Measurements from ENCODE around the gene LMBR1L. TPM values are rescaled to one million over a fixed set of nuclear protein-coding genes. Genes with fewer than 3 reads are reported as not detected.
A peak's percentile ranks its signal among the peaks of the same experiment; 100 is the strongest.

LMBR1L gene
- total RNA-seq, 1 experiment from 2014 or later: 26.4 TPM

DNA sequence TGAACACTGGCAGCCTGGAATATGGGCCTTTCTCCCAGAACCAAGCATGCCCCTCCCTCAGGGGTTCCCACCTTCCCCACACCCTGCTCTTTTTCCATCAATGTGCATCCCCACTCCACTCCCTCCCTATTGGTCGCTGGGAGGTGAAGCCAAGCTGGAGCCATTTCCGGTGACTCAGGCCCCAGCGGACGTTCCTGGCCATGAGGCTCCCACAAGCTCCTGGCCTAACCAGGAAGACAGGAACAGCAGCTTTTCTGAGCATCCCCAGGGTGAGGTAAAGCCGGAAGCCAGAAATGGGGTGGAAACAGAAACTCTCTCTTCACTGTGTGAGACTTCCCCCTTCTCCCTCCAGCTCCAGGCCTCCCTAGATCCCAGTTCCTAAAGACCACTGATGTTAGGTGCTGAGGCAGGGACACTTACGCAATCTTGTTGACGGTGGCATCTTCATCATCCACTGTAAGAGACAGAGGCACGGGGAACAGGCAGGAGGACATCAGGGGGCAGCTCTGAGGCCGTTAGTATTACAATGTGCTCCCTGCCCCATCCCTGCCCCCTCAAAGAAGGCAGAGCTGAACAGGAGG lies 5.1 kb downstream of the LMBR1L start:
- H3K36me3 Mint-ChIP-seq (ENCODE audit: insufficient read depth, unreplicated experiment): peaks cover 21% of the 10 kb centered on the region
- H3K4me1 Mint-ChIP-seq (ENCODE audit: low read depth, unreplicated experiment): peaks cover 13% of the 10 kb centered on the region
- BruUV-seq (replicated peaks): no TSS peak
- TF ChIP-seq CTCF (IDR thresholded peaks at IDR 0.05; ENCODE audit: unreplicated experiment): no peak
- no peak overlapping the region for H3K27ac Mint-ChIP-seq (ENCODE audit: unreplicated experiment)
- no peaks in the 10 kb centered on the region for H3K27me3 Mint-ChIP-seq (ENCODE audit: unreplicated experiment)
- no peaks in the 10 kb centered on the region for H3K9me3 Mint-ChIP-seq (ENCODE audit: low read depth, unreplicated experiment)
- intact Hi-C loops (cut with micrococcal nuclease; ENCODE audit: unreplicated experiment): no loop called here
- H3K4me3 Mint-ChIP-seq (ENCODE audit: low read depth, unreplicated experiment): no peak overlapping the region
- CTCF ChIA-PET: interaction anchor here (0.7 to 2.3 kb wide), 3 partner anchors 12 to 17 kb away, joined by 3 to 8 read pairs (median 4); partner anchors contain the start of gene DHH
- peak; percentile 49 for DNase-seq

- no peak for TF ChIP-seq CTCF (IDR thresholded peaks at IDR 0.05; ENCODE audit: unreplicated experiment)
- no TSS peak for BruUV-seq (replicated peaks)
- intact Hi-C loops (cut with micrococcal nuclease; ENCODE audit: unreplicated experiment): no loop called here
- CTCF ChIA-PET: interaction anchor here (0.7 to 2.3 kb wide), 4 partner anchors 9 to 83 kb away, joined by 3 to 8 read pairs (median 4); partner anchors contain the start of gene DHH
- Mint-ChIP-seq H3K27me3 (ENCODE audit: unreplicated experiment) (no peaks in the 10 kb centered on the region), H3K27ac (ENCODE audit: unreplicated experiment) (no peak overlapping the region), H3K9me3 (ENCODE audit: low read depth, unreplicated experiment) (no peaks in the 10 kb centered on the region), H3K36me3 (ENCODE audit: insufficient read depth, unreplicated experiment) (peaks cover 14% of the 10 kb centered on the region), H3K4me3 (ENCODE audit: low read depth, unreplicated experiment) (no peak overlapping the region), H3K4me1 (ENCODE audit: low read depth, unreplicated experiment) (peaks cover 13% of the 10 kb centered on the region)
- DNase-seq: no peak
Measured at GRCh38 chr12:49104822-49105221, 5.8 kb downstream of the LMBR1L start.

GRCh38 chr12:49100380-49100779 lies 10.3 kb downstream of the LMBR1L start:
- H3K27ac Mint-ChIP-seq (ENCODE audit: unreplicated experiment): no peak overlapping the region
- no peak for TF ChIP-seq CTCF (IDR thresholded peaks at IDR 0.05; ENCODE audit: unreplicated experiment)
- peaks cover 7% of the 10 kb centered on the region for H3K27me3 Mint-ChIP-seq (ENCODE audit: unreplicated experiment)
- no peaks in the 10 kb centered on the region for H3K9me3 Mint-ChIP-seq (ENCODE audit: low read depth, unreplicated experiment)
- CTCF ChIA-PET: interaction anchor here (0.6 to 1.5 kb wide), 3 partner anchors 9 to 364 kb away, joined by 4 to 8 read pairs (median 5); partner anchors contain the start of gene LMBR1L
- H3K4me1 Mint-ChIP-seq (ENCODE audit: low read depth, unreplicated experiment): peaks cover under 1% of the 10 kb centered on the region
- no TSS peak for BruUV-seq (replicated peaks)
- peaks cover 2% of the 10 kb centered on the region for H3K36me3 Mint-ChIP-seq (ENCODE audit: insufficient read depth, unreplicated experiment)
- no peak for DNase-seq
- intact Hi-C loops (cut with micrococcal nuclease; ENCODE audit: unreplicated experiment): no loop called here
- no peak overlapping the region for H3K4me3 Mint-ChIP-seq (ENCODE audit: low read depth, unreplicated experiment)

DNA sequence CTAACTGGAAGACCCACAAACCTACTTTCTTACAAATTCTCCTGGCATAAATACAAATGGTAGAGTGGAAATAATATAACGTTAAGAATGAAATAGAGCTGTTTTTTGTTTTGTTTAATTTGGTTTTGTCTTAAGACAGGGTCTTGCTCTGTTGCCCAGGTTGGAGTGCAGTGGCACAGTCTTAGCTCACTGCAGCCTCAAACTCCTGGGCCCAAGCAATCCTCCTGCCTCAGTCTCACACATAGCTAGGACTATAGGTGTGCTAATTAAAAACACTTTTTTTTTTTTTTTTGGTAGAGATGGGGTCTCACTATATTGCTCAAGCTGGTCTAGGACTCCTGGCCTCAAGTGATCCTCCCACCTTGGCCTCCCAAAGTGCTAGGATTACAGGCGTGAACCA lies 11.9 kb downstream of the LMBR1L start:
- no peak for DNase-seq
- BruUV-seq (replicated peaks): no TSS peak
- peaks cover 9% of the 10 kb centered on the region for H3K4me1 Mint-ChIP-seq (ENCODE audit: low read depth, unreplicated experiment)
- H3K36me3 Mint-ChIP-seq (ENCODE audit: insufficient read depth, unreplicated experiment): peaks cover 8% of the 10 kb centered on the region
- no peak overlapping the region for H3K4me3 Mint-ChIP-seq (ENCODE audit: low read depth, unreplicated experiment)
- TF ChIP-seq CTCF (IDR thresholded peaks at IDR 0.05; ENCODE audit: unreplicated experiment): no peak
- CTCF ChIA-PET: interaction anchor here (0.6 to 2.1 kb wide), 3 partner anchors 10 to 103 kb away, joined by 3 to 6 read pairs (median 3); no protein-coding TSS in a partner anchor
- intact Hi-C loops (cut with micrococcal nuclease; ENCODE audit: unreplicated experiment): loop anchor here (2.0 kb wide), 1 partner anchor 34 kb away; no protein-coding TSS in a partner anchor
- H3K9me3 Mint-ChIP-seq (ENCODE audit: low read depth, unreplicated experiment): no peaks in the 10 kb centered on the region
- peaks cover 23% of the 10 kb centered on the region for H3K27me3 Mint-ChIP-seq (ENCODE audit: unreplicated experiment)
- no peak overlapping the region for H3K27ac Mint-ChIP-seq (ENCODE audit: unreplicated experiment)
